ENCODE data around the gene IRF9. TPM values are rescaled to one million over a fixed set of nuclear protein-coding genes. Genes with fewer than 3 reads are reported as not detected.

Gene IRF9
- total and polyA plus RNA-seq, 2 experiments from 2014 or later = 33.7 to 66.9 TPM

GRCh38 chr14:24179294-24179960 lies 18.4 kb downstream of the IRF9 start:
- H3K9me2 ChIP-seq (replicated peaks; ENCODE audit: insufficient read depth) = no peaks in the 10 kb centered on the region
- H3K27me3 ChIP-seq = no peaks in the 10 kb centered on the region
- peak overlapping the region; percentile 87 for H3K27ac ChIP-seq
- TF ChIP-seq EZH2phosphoT487 (IDR thresholded peaks at IDR 0.05; ENCODE audit: low read depth, severe bottlenecking, unreplicated experiment) = no peak
- no peak for TF ChIP-seq EZH2 (IDR thresholded peaks at IDR 0.05; ENCODE audit: borderline replicate concordance)
- TF ChIP-seq CTCF (IDR thresholded peaks at IDR 0.05; ENCODE audit: poor library complexity) = no peak
- H4K20me1 ChIP-seq (ENCODE audit: insufficient read depth, poor library complexity, severe bottlenecking) = no peaks in the 10 kb centered on the region
- H3K4me3 ChIP-seq = no peak overlapping the region
- no peak for DNase-seq (ENCODE audit: low spot score)
- peaks cover 5% of the 10 kb centered on the region for H3K79me2 ChIP-seq
- WGBS (ENCODE audit: low lambda C conversion rate, missing lambda C conversion rate) = 98% methylated on average over 14 of the region's 14 CpGs
- no peak overlapping the region for H3K4me2 ChIP-seq
- H2AFZ ChIP-seq = no peak overlapping the region
- H3K9me3 ChIP-seq (ENCODE audit: low read depth) = no peaks in the 10 kb centered on the region
- H3K4me1 ChIP-seq (ENCODE audit: insufficient read depth) = no peaks in the 10 kb centered on the region
- peaks cover 2% of the 10 kb centered on the region for H3K36me3 ChIP-seq (replicated peaks; ENCODE audit: insufficient read depth, low read depth)

GRCh38 chr14:24179961-24180796 lies 19.1 kb downstream of the IRF9 start:
- Histone ChIP-seq H3K4me1 (ENCODE audit: insufficient read depth) (no peaks in the 10 kb centered on the region), H2AFZ (no peak overlapping the region), H3K4me2 (no peak overlapping the region), H3K4me3 (no peak overlapping the region), H3K27ac (peak overlapping the region; percentile 87), H3K79me2 (peaks cover 2% of the 10 kb centered on the region), H3K27me3 (no peaks in the 10 kb centered on the region), H3K36me3 (replicated peaks; ENCODE audit: insufficient read depth, low read depth) (peaks cover 2% of the 10 kb centered on the region), H3K9me3 (ENCODE audit: low read depth) (no peaks in the 10 kb centered on the region), H4K20me1 (ENCODE audit: insufficient read depth, poor library complexity, severe bottlenecking) (no peaks in the 10 kb centered on the region), H3K9me2 (replicated peaks; ENCODE audit: insufficient read depth) (no peaks in the 10 kb centered on the region)
- 85% methylated on average over 18 of the region's 18 CpGs for WGBS (ENCODE audit: low lambda C conversion rate, missing lambda C conversion rate)
- DNase-seq (ENCODE audit: low spot score) = peak; percentile 60
- no peak for TF ChIP-seq EZH2 (IDR thresholded peaks at IDR 0.05; ENCODE audit: borderline replicate concordance)
- no peak for TF ChIP-seq EZH2phosphoT487 (IDR thresholded peaks at IDR 0.05; ENCODE audit: low read depth, severe bottlenecking, unreplicated experiment)
- no peak for TF ChIP-seq CTCF (IDR thresholded peaks at IDR 0.05; ENCODE audit: poor library complexity)

GRCh38 chr14:24181371-24182077 lies 20.5 kb downstream of the IRF9 start:
- Histone ChIP-seq H3K4me2 (no peak overlapping the region), H3K9me2 (replicated peaks; ENCODE audit: insufficient read depth) (no peaks in the 10 kb centered on the region), H4K20me1 (ENCODE audit: insufficient read depth, poor library complexity, severe bottlenecking) (no peaks in the 10 kb centered on the region), H3K27me3 (no peaks in the 10 kb centered on the region), H3K4me1 (ENCODE audit: insufficient read depth) (no peaks in the 10 kb centered on the region), H3K27ac (no peak overlapping the region), H3K36me3 (replicated peaks; ENCODE audit: insufficient read depth, low read depth) (peaks cover under 1% of the 10 kb centered on the region), H3K79me2 (peaks cover 5% of the 10 kb centered on the region), H3K9me3 (ENCODE audit: low read depth) (no peaks in the 10 kb centered on the region), H3K4me3 (no peak overlapping the region), H2AFZ (no peak overlapping the region)
- 90% methylated on average over 19 of the region's 19 CpGs for WGBS (ENCODE audit: low lambda C conversion rate, missing lambda C conversion rate)
- no peak for TF ChIP-seq CTCF (IDR thresholded peaks at IDR 0.05; ENCODE audit: poor library complexity)
- no peak for TF ChIP-seq EZH2phosphoT487 (IDR thresholded peaks at IDR 0.05; ENCODE audit: low read depth, severe bottlenecking, unreplicated experiment)
- no peak for TF ChIP-seq EZH2 (IDR thresholded peaks at IDR 0.05; ENCODE audit: borderline replicate concordance)
- no peak for DNase-seq (ENCODE audit: low spot score)

All from hepatocyte (in vitro differentiated cells).